GM20000 (cell line): ENCODE results near the gene SCARB1.

ENCODE experiments used
- DNase-seq: peaks from one replicate; pipeline ENCODE4 v3.0.0; 2012; ENCODE audit warnings: low spot score
- TF ChIP-seq, protein P1 (sequence below): IDR thresholded peaks from 2 replicates; pipeline ENCODE4 v1.5.1; 2012; ENCODE audit warnings: mild to moderate bottlenecking, control low read depth; ENCODE audit errors: extremely low read depth, missing control alignments

Gene SCARB1

DNA sequence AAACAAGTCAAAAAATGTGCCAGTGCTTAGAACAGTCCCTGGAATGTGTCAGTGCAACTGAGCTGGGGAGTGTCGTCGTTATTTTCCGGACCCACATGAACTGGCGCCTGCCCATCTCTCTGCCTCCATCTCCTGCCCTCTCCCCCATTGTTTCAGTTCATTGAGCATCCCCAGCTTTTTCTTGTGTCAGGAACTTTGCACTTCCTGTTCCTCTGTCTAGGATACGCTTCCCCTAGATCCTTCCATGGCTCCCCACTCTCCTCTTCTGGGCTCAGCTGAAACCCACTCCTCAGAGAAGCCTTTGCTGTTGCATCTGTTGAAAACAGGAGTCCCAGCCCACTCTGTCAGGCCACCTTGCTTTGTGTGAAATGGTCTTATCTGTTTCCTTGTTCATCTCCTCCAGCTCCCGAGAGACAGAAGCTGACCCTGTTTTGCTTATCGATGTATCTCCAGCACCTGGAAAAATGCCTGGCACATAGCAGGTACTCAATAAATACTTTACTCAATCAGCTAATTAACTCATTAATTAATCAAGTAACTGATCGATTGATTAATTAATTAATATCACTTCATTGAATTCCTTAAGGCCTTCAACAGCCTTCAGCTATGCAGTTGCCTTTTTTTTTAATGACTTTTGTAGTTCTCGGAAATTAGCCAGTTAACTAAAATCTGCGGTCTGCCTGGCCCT, 2.7 kb upstream of the SCARB1 start:
- DNase-seq = no peak
- TF ChIP-seq, protein P1, sequence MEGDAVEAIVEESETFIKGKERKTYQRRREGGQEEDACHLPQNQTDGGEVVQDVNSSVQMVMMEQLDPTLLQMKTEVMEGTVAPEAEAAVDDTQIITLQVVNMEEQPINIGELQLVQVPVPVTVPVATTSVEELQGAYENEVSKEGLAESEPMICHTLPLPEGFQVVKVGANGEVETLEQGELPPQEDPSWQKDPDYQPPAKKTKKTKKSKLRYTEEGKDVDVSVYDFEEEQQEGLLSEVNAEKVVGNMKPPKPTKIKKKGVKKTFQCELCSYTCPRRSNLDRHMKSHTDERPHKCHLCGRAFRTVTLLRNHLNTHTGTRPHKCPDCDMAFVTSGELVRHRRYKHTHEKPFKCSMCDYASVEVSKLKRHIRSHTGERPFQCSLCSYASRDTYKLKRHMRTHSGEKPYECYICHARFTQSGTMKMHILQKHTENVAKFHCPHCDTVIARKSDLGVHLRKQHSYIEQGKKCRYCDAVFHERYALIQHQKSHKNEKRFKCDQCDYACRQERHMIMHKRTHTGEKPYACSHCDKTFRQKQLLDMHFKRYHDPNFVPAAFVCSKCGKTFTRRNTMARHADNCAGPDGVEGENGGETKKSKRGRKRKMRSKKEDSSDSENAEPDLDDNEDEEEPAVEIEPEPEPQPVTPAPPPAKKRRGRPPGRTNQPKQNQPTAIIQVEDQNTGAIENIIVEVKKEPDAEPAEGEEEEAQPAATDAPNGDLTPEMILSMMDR = no peak

DNA sequence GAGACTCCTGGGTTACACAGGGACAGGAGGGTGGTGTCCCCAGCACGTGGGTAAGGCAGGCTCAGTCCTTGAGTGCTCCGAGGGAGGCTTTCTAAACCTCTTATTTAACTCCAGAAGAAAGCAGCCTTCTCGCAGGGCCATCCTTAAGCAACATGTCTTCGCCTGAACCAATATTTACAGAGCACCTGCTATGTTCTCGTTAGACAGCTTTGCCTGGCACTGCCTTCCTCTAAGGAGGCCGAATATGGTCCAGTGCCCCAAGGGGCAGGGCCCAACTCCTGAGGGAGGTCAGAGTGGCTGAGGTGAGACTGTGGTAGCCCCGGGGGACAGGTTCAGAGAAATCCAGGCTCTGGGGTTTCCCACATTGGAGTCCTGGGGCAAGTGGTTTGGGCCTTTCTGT, 2.1 kb upstream of the SCARB1 start:
- TF ChIP-seq, protein P1 = no peak
- DNase-seq = no peak

DNA sequence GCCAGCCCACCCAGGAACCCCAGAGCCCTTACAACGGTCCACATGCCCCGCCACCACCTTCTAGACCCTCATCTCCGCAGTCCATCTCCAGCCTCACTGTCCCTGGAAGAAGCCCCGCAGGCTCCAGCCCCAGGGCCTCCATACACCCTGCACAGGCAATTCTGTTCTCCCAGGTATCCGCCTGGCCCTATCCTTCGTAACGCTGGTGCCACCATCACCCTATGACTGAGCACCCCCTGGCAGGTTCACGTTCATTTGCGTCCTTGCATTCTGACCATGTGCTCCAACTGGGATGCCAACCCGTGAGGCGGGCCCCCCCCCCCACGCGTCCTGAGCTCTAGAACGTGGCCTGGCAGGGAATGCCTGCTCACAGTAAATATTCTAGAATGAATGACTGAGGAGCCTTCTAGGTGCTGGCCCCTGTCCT, 675 bp upstream of the SCARB1 start:
- no peak for DNase-seq
- TF ChIP-seq, protein P1 = no peak

DNA sequence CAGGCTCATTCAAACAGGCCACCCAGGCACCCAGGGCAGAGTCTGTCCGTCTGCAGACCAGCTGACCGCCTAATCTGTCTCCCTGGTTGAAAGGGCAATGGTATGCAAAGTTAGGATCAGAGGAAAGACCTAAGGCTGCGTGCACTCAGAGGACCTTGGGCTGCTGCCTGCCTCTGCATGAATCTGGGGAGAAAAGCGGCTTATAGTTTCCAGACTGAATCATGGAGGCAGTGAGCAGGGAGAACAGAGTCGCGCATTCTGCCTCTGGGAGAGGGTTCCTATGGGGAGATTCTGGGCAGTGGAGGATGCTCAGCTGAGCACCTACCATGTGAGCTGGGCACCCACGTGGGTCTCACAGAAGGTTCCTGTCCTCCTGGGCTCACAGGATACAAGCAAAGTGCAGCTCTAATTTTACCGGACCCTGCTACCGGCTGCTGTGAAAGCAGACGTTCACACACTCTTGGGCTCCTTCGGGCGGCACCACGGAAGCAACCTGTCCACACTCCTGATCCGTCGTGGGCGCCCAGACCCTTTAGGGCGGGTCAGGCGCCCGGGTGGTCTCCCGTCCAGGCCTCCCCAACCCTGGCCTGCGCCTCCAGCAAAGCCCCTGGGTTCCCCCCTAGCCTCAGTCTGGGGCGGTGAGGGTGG, 772 bp downstream of the SCARB1 start:
- DNase-seq = peak; percentile 63
- TF ChIP-seq, protein P1 = no peak

DNA sequence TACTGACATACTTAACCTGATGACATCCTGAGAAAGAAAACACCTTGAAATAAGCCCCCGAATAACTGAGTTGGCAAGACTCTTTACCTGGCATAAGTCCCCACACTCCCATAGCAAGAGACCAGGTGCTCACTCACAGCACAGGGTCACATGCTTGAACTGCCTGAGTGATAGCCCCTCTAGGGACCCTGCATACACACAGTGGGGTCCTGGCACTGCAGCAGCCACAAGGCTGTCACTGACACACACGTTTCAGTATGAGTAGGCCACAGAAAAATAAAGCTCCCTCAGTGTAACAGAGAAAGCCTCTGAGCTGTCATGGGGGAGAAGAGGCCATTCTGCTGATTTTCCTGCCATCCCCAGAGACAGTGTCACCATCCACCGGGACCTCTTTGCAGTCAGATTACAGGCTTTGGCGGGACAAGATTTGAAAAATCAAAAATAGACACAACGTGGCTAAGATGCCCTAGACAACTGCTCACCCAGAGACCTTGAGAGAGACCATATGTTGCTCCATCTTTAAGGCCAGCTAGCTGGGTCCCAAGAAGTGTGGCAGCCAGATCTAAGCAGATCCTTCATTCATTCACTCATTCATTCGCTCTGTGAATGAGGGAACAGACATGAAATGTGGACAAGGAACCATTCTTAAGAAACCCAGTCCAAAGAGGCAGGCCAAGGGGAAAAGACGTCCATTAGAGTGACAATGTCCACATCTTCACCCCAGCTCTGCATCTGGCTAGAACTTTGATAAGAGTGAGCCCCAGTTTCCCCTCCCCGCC, 1.6 kb downstream of the SCARB1 start:
- DNase-seq = no peak
- TF ChIP-seq, protein P1 = no peak

DNA sequence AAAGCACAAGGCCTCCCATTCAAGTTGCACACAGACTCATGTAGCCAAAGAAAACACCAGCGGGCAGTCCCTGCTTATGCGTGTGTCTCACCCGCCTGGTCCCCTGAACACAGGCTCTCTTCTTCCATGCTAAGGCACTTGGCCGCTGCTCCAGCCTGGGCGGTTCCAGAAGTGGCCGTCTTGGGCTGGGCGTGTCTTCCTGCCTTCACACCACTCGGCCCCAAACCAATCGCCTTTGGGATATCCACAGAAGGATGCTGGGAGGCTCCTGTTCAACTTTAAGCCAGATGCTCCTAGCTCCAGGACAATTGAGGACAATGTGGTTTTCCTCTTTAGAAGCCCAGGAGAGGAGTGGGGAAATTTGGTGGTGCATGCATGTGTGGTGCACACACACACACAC, 2.2 kb downstream of the SCARB1 start:
- TF ChIP-seq, protein P1 = no peak
- no peak for DNase-seq

DNA sequence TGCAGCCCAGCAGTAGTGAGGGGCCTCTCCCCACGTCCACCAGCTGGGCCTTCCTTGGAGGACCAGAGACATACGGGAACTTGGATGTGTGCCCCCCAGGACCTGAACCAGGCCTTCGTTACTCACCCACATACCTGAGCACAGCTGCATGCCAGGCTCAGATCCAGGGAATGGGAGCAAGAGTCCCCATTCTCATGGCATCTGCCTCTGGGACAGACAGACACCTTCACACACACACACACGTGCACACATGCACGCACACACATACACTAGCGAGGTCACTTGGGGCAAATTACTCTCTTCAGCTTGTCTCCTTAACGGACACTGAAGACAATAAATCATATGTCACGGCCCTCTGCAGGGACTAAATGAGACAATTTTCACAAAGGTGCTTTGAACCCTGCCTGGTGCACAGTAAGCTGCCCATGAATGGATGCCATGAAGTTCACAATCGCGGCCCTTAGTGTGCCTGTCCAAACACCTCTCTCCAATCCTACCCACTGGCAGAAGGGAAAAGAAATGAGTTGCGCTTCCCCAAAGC, 5.7 kb downstream of the SCARB1 start:
- DNase-seq = no peak
- TF ChIP-seq, protein P1 = no peak
